BE2C (cell line): ENCODE measurements around the gene PATJ.

Experiments
- DNase-seq: peaks from one replicate; pipeline ENCODE4 v3.0.0-alpha.2; 2020
- H3K27me3 ChIP-seq: fragments of 250-450 bp; sonication (Bioruptor Pico); 2 replicates; pipeline ENCODE4 v1.5.1; 2020; ENCODE audit warnings: mild to moderate bottlenecking
- H3K36me3 ChIP-seq: fragments of 250-450 bp; sonication (Bioruptor Pico); 2 replicates; pipeline ENCODE4 v1.5.1; 2020; ENCODE audit warnings: mild to moderate bottlenecking
- H3K4me1 ChIP-seq: fragments of 250-450 bp; sonication (Bioruptor Pico); 2 replicates; pipeline ENCODE4 v1.5.1; 2020
- H3K4me3 ChIP-seq: 2 replicates; pipeline ENCODE4 v1.5.1; 2011; ENCODE audit warnings: low read depth, low read length
- H3K9me3 ChIP-seq: fragments of 250-450 bp; sonication (Bioruptor Pico); 2 replicates; pipeline ENCODE4 v1.5.1; 2020
- TF ChIP-seq, protein P1 (sequence below): IDR thresholded peaks from 2 replicates; pipeline ENCODE4 v1.5.1; 2012; ENCODE audit warnings: mild to moderate bottlenecking, low read depth, low read length

PATJ gene

DNA sequence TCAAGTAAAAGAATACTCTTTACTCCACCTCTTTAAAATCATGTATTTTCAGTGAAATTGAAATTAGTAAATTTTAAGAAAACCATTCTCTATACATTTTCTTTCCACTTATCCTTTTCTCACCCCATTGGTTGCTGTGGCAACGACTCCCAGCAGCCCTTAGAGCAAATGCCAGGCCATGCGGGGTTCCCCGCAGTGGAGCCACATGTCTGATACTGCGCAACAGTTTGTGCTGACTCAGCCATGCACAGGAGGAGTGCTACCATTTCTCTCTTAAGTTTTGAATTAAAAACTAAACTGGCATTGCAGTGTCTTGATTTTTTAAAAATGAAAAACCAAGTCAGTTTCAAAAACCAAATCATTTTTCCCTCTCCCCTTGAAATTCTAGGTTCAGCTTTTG, 238.3 kb downstream of the PATJ start:
- DNase-seq, result no peak

DNA sequence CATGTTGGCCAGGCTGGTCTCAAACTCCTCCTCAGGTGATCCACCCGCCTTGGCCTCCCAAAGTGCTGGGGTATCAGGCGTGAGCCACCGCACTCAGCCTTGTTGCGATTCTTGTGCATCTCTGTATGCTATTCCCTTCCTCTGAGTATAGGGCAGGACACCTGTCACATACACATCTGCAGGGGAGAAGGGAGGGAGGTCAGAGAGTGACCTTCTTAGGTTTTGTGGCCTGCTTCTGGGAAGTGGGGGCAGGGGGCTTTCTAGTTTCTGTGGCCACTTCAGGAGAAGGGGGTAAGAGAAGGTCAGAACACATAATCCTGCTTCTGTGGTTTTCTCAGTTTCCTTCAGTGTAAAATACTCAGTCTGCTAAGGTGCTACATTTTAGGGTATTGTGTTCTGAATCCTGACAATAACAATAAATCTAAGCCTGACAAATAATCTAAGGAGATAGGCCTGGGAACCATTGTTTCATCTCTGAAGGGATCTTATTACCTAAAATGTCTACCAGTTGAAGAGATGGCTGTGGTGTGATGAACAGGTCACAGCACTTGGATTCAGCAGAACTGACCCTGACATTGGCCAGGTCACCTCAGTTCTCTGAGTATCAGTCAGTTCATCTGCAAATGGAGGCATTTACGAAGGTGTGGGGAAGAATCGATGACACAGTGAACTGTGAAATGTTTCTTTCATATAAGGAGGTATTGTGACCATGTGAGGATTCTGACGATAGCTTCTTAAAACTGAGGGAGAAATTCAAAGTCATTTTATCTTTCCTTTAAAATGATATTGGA, 239.8 kb downstream of the PATJ start:
- no peaks in the 10 kb centered on the region for H3K4me1 ChIP-seq
- TF ChIP-seq, protein P1, sequence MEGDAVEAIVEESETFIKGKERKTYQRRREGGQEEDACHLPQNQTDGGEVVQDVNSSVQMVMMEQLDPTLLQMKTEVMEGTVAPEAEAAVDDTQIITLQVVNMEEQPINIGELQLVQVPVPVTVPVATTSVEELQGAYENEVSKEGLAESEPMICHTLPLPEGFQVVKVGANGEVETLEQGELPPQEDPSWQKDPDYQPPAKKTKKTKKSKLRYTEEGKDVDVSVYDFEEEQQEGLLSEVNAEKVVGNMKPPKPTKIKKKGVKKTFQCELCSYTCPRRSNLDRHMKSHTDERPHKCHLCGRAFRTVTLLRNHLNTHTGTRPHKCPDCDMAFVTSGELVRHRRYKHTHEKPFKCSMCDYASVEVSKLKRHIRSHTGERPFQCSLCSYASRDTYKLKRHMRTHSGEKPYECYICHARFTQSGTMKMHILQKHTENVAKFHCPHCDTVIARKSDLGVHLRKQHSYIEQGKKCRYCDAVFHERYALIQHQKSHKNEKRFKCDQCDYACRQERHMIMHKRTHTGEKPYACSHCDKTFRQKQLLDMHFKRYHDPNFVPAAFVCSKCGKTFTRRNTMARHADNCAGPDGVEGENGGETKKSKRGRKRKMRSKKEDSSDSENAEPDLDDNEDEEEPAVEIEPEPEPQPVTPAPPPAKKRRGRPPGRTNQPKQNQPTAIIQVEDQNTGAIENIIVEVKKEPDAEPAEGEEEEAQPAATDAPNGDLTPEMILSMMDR, result no peak
- H3K4me3 ChIP-seq, result no peak overlapping the region
- no peak for DNase-seq
- H3K27me3 ChIP-seq, result no peaks in the 10 kb centered on the region
- H3K9me3 ChIP-seq, result no peaks in the 10 kb centered on the region
- no peaks in the 10 kb centered on the region for H3K36me3 ChIP-seq

More for the DNA sequence above, 238.3 kb downstream of the PATJ start:
- no peaks in the 10 kb centered on the region for H3K4me1 ChIP-seq
- H3K9me3 ChIP-seq, result no peaks in the 10 kb centered on the region
- no peaks in the 10 kb centered on the region for H3K27me3 ChIP-seq
- no peak overlapping the region for H3K4me3 ChIP-seq
- no peaks in the 10 kb centered on the region for H3K36me3 ChIP-seq
- TF ChIP-seq, protein P1, result no peak

DNA sequence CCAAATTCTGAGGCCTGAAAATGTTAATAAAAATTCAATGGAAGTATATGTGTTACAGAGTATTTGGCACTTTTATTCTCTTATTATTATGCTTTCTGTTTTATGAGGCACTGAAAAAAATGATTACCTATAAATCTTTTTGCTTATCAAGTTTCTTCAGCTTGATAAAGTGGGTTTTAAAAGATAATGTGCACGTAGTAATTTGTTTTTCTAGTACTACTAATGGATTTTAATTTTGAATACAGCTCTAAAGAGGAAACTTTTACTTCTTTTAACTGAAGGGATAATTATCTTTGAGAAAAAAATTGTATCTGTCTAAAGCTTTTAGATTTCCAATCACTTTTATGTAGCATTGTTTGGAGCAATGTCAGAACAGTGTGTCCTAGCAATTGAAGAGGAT, 241.0 kb downstream of the PATJ start:
- Histone ChIP-seq H3K4me3 (no peak overlapping the region), H3K36me3 (no peaks in the 10 kb centered on the region), H3K4me1 (no peaks in the 10 kb centered on the region), H3K27me3 (no peaks in the 10 kb centered on the region), H3K9me3 (no peaks in the 10 kb centered on the region)
- TF ChIP-seq, protein P1, result no peak
- DNase-seq, result no peak

DNA sequence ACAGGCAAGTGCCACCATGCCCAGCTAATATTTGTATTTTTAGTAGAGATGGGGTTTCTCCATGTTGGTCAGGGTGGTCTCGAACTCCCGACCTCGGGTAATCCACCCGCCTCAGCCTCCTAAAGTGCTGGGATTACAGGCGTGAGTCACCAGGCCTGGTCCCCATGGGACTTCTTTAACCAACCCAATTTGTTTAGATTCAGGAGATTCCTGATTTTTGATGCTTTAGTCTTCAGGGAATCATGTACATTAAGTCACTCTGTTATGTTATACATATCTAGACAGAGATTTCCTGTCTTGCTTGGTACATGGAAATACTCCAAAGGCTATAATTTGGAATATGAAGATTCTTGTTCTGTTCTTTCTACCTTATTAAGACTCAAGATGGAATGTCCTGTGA, 250.0 kb downstream of the PATJ start:
- Histone ChIP-seq H3K9me3 (no peaks in the 10 kb centered on the region), H3K4me1 (no peaks in the 10 kb centered on the region), H3K4me3 (no peak overlapping the region), H3K36me3 (no peaks in the 10 kb centered on the region), H3K27me3 (no peaks in the 10 kb centered on the region)
- TF ChIP-seq, protein P1, result no peak
- DNase-seq, result no peak

DNA sequence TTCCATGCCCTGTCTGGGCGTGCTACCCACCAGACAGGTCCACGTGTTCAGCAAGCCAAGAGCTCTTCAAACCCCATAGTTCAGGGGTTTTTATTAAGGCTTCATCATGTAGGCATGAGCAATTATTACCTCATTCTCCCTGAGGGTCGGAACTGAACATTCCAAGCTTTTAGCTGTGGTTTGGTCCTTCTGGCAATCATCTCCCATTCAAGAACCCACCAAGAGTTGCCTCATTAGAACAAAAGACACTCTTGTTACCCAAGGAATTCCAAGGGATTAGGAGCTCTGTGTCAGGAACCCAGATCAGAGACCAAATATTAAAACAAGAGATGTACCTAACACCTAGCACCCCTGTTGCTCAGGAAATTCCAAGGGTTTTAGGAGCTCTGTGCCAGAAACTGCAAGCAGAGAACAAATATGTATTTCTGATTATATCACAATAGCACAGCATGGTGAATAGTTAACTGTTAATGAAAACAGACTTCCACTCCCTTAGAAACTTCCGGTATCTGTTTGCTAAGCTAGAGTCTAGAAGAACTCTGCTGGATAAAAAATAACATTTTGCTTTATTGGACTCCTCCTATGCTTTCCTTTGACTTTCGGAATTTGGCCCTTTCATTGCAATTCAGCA, 251.2 kb downstream of the PATJ start:
- no peak for DNase-seq
- TF ChIP-seq, protein P1, result no peak
- Histone ChIP-seq H3K27me3 (no peaks in the 10 kb centered on the region), H3K9me3 (no peaks in the 10 kb centered on the region), H3K36me3 (no peaks in the 10 kb centered on the region), H3K4me1 (no peaks in the 10 kb centered on the region), H3K4me3 (no peak overlapping the region)

DNA sequence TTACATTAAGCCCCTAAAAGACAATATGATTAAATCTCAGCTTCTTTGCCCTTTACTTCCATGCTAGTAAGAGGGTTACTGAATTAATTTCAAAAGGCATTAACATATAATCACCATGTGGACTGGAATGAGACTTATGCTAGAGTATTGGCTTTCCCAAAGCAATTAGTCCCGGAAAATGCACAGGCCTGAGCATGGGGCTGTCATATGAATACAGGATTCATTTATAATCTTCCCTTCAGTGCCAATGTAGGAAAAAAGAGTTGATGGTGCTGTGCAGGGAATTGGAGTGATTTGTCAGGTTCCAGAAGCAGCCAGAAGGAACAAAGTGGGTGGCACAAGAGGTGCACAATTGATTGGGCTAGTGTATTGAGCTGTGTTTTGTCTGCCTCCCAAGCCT, 253.4 kb downstream of the PATJ start:
- no peaks in the 10 kb centered on the region for H3K4me1 ChIP-seq

More for the DNA sequence above, 253.4 kb downstream of the PATJ start:
- no peaks in the 10 kb centered on the region for H3K9me3 ChIP-seq
- H3K27me3 ChIP-seq, result no peaks in the 10 kb centered on the region
- no peaks in the 10 kb centered on the region for H3K36me3 ChIP-seq
- TF ChIP-seq, protein P1, result no peak
- no peak overlapping the region for H3K4me3 ChIP-seq
- DNase-seq, result no peak
